Adipocyte (in vitro differentiated cells): ENCODE results near the gene NDRG4.

Experiments used
- DNase-seq: peaks from one replicate; pipeline ENCODE4 v3.0.0-alpha.2; 2015; ENCODE audit warnings: low read depth
- H3K27me3 ChIP-seq: replicated peaks from 2 replicates; pipeline ENCODE4 v1.7.0; 2013; ENCODE audit warnings: mild to moderate bottlenecking, low read length, moderate library complexity; ENCODE audit not compliant: control insufficient read depth, insufficient read depth
- H3K36me3 ChIP-seq: 2 replicates; pipeline ENCODE4 v1.7.0; 2013; ENCODE audit warnings: low read length, mild to moderate bottlenecking, moderate library complexity; ENCODE audit not compliant: control insufficient read depth, insufficient read depth, severe bottlenecking
- H3K4me1 ChIP-seq: 2 replicates; pipeline ENCODE4 v1.7.0; 2013; ENCODE audit warnings: mild to moderate bottlenecking, low read length, moderate library complexity; ENCODE audit not compliant: control insufficient read depth, insufficient read depth
- H3K4me3 ChIP-seq: 2 replicates; pipeline ENCODE4 v1.7.0; 2013; ENCODE audit warnings: mild to moderate bottlenecking, low read length, moderate library complexity
- H3K9ac ChIP-seq: 2 replicates; pipeline ENCODE4 v1.7.0; 2013; ENCODE audit warnings: mild to moderate bottlenecking, low read length, moderate library complexity
- H3K9me3 ChIP-seq: 2 replicates; pipeline ENCODE4 v1.7.0; 2013; ENCODE audit warnings: mild to moderate bottlenecking, low read length, moderate library complexity; ENCODE audit not compliant: control insufficient read depth

Gene NDRG4

DNA sequence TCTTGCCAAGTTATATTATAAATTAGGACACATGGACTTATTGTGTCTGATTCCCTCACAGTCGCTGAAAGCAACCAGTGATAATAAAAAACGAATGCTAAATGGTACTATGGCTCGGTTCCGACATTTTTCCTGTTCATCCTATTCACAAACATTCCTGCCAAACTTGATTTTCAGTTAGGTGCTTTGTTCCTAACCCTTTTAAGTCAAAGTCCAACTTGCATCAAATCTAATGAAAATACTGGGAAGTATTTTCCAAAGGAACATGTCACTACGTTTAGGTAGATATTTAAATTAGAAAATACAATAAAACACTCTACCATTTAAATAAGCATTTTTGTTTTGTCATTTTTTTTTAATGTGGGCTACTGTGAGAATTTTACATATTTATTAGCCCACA lies 36.3 kb downstream of the NDRG4 start:
- H3K36me3 ChIP-seq: peaks cover 95% of the 10 kb centered on the region

DNA sequence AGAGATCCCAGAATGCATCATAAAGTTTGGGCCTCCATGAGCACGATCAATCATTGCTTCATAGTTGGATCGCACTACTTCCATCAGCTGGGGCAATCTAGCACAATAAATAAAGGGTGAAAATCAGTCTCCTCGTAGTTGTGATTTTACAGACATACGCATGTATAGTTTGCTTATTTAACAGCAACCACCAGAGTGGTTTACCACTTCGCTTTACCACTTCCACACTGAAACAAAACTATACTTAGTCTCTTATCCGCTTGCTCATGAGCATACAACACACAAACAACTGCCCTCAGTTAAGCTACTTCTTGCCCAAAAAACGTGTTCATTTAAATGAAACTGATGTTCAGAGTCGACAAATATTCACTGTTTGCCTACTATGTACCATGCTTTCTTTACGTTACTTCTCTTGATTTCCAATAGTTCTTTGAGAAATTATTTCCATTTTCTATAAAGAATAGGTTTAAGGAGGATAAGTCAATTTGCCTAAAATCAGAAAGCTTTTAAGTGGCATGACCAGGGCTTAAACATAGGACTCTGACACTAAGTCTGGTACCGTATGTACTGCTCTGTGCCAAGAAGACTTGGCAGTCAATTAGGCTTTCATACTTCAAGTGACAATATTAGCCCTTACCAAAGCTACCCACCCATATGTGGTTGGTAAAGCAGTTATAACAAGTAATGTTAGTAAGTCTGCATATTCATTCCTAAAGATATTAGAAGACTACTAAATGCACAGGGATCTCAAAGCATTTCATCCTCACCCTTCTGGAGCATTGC lies 37.4 kb downstream of the NDRG4 start:
- Histone ChIP-seq H3K4me3 (no peak overlapping the region), H3K27me3 (no peaks in the 10 kb centered on the region), H3K4me1 (peaks cover 5% of the 10 kb centered on the region), H3K9ac (no peak overlapping the region), H3K9me3 (no peaks in the 10 kb centered on the region), H3K36me3 (peaks cover 94% of the 10 kb centered on the region)
- DNase-seq: no peak

More for the DNA sequence above, 36.3 kb downstream of the NDRG4 start:
- Histone ChIP-seq H3K4me3 (no peak overlapping the region), H3K9ac (no peak overlapping the region), H3K4me1 (no peaks in the 10 kb centered on the region), H3K27me3 (no peaks in the 10 kb centered on the region), H3K9me3 (no peaks in the 10 kb centered on the region)
- DNase-seq: no peak

DNA sequence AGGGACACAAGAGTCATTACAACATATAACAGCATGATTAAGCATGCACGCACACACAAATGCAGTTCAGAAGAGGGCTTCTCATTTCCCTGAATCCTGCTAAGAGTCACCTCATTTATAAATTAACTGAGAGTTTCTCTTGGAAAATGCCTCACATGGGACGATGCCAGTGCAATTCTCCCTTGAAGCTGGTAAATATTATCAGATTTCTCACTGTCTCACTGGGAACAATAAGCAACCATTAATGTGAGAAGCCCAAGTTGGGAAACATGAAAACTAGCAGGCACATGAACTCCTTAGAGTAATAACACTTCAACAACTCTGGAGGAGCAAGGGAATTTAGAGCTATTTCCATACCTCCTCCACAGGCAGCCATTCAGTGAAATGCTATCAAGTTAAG lies 41.8 kb downstream of the NDRG4 start:
- peaks cover 96% of the 10 kb centered on the region for H3K36me3 ChIP-seq
- no peaks in the 10 kb centered on the region for H3K27me3 ChIP-seq
- H3K4me1 ChIP-seq: peaks cover 5% of the 10 kb centered on the region
- H3K9ac ChIP-seq: no peak overlapping the region
- H3K9me3 ChIP-seq: no peaks in the 10 kb centered on the region
- no peak overlapping the region for H3K4me3 ChIP-seq
- DNase-seq: no peak

DNA sequence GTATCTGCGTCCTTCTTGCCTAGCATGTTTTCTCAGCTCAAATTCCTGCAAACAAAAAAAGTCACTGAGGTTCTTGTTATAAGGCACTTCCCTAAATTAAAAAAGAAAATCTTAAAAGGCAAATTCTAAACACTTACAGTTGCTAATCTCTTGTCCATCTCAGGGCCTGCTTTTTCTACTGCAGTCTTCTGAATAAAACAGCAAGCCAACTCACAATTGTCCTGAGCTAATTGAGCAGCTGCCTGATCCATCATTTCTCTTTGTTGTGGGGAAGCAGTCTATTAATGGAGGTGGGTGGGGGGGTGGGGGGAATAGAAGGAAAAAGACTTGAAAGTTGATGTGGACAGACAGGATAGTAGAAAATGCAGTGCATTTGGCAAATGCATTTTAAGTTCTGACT lies 42.3 kb downstream of the NDRG4 start:
- Histone ChIP-seq H3K4me3 (no peak overlapping the region), H3K36me3 (peaks cover 96% of the 10 kb centered on the region), H3K4me1 (peaks cover 5% of the 10 kb centered on the region), H3K9me3 (no peaks in the 10 kb centered on the region), H3K9ac (no peak overlapping the region), H3K27me3 (no peaks in the 10 kb centered on the region)
- no peak for DNase-seq

DNA sequence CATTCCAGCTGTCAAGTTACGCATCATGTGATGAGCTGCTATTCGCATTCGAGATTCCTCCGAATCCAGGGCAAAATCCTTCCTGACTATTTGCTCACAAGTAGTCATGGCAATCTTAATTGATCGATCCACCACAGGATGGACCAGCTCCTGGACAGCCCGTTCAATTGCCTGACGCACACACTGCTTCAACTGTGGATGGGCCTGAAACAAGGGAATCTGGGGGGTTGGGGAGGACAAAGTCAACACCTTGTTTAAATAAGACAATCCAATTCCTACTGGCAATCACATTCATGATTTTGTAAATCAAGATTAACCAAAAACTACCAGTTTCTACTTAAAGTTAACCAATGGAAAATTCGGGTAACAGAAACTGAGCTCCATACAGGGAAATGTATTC lies 43.7 kb downstream of the NDRG4 start:
- Histone ChIP-seq H3K4me3 (no peak overlapping the region), H3K36me3 (peaks cover 96% of the 10 kb centered on the region), H3K9me3 (no peaks in the 10 kb centered on the region), H3K4me1 (peaks cover 5% of the 10 kb centered on the region), H3K9ac (no peak overlapping the region), H3K27me3 (no peaks in the 10 kb centered on the region)
- DNase-seq: no peak

DNA sequence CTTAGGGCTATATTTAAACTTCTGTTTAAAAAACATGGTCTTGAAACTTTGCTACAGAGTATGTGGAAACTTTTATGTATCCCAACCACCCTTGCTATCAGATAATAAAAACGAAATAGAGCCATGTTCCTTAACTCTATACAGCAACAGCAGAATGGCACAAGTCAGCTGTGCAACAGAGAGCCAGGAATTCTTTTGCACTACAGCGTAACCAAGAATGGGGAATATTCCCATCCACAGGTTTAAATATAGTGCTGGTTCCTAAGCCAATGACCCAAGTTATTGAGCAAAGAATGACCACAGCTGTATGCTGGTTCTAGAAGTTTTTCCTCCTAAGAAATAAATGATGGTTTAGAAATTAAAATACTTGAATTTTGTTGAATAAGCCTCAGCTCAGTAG lies 48.4 kb downstream of the NDRG4 start:
- H3K9me3 ChIP-seq: no peaks in the 10 kb centered on the region
- H3K9ac ChIP-seq: no peak overlapping the region
- DNase-seq: no peak
- H3K27me3 ChIP-seq: no peaks in the 10 kb centered on the region
- H3K36me3 ChIP-seq: peaks cover 98% of the 10 kb centered on the region
- H3K4me3 ChIP-seq: no peak overlapping the region
- H3K4me1 ChIP-seq: no peaks in the 10 kb centered on the region

DNA sequence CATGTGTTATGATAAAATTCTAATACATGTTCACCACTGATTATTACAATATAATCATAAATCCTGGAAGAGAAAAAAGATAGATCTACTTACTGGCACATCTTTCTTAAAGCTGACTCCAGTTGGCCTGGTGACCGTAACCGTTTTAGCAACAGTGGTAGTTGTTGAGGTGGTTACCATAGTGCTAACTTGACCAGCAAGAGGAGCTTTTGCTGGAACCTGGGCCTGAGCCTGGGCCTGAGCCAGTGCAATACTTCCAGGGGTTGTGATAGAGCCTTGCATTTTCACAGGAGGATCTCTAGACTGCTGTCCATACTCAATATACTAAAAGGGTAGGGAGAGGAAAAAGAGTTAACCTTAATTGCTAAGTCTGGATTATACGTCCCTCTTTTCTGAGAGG lies 51.6 kb downstream of the NDRG4 start:
- Histone ChIP-seq H3K9me3 (no peaks in the 10 kb centered on the region), H3K4me3 (no peak overlapping the region), H3K36me3 (peaks cover 98% of the 10 kb centered on the region), H3K9ac (no peak overlapping the region), H3K27me3 (no peaks in the 10 kb centered on the region), H3K4me1 (no peaks in the 10 kb centered on the region)
- no peak for DNase-seq

DNA sequence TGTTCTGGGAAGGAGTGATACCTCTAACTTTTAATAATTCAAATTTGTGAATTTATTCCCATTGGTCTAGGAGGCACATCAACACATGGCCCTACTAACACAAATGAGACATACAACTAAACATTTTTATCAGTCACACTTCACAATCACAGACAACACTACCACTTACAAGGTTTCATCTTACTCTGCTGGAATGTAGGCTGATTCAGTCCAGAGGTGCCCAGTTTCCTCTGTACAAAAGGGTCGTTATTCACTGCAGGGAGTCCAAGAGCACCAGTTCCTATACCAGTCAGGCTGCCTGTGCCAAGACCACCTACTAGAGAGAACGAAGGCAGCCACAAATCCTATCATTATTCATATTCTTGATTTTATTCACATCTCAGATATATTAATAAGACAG lies 56.7 kb downstream of the NDRG4 start:
- H3K4me3 ChIP-seq: no peak overlapping the region
- H3K36me3 ChIP-seq: peaks cover 92% of the 10 kb centered on the region
- no peaks in the 10 kb centered on the region for H3K9me3 ChIP-seq
- H3K4me1 ChIP-seq: no peaks in the 10 kb centered on the region
- H3K9ac ChIP-seq: no peak overlapping the region
- peak; percentile 19 for DNase-seq
- no peaks in the 10 kb centered on the region for H3K27me3 ChIP-seq
